Right ventricle myocardium inferior (tissue), 1 donor: ENCODE data around the gene ALOX15. TPM values are rescaled to one million over a fixed set of nuclear protein-coding genes. Genes with fewer than 3 reads are reported as not detected.
"Not testable (repeated sequence)": the region's sequence is repeated elsewhere in the genome, so short reads cannot be mapped to it uniquely, and the experiment has no call there.

ENCODE experiments used
- ATAC-seq: fragments of 200-7000 bp; cut with Tn5 transposase; one replicate; pipeline ENCODE4 v1.9.1; 2020; ENCODE audit warnings: mild to moderate bottlenecking, moderate library complexity
- DNase-seq: peaks from one replicate; pipeline ENCODE4 v3.0.0; 2021; ENCODE audit errors: missing footprints
- intact Hi-C: fragments of 100-400 bp; cut with DNase I; formaldehyde crosslinking; loops from one replicate; pipeline ENCODE4 v1.11.0; 2022
- total RNA-seq: library from RNA; stranded (reverse); fragmentation: NEBNext Ultra II Directional; extraction: Animal tissue kit (Norgen Biotek cat#: 25700); gene quantifications from one replicate; pipeline ENCODE4 v1.2.1, GENCODE V29; 2021
- donor health status: DM: no; HTN: yes; CAD: no; lungs with severe emphysema.

Gene ALOX15
- total RNA-seq, 1 donor from 2014 or later, result 0.19 TPM

- ATAC-seq, result no peak
- intact Hi-C loops, result loop anchor here (1.0 to 5.0 kb wide), 2 partner anchors 60 to 204 kb away; no protein-coding TSS in a partner anchor
- DNase-seq, result no peak
These were observed 14.7 kb downstream of the ALOX15 start for GRCh38 chr17:4626734-4627256.

- DNase-seq (peak; percentile 51), ATAC-seq (peak; percentile 53)
- intact Hi-C loops, result loop anchor here (5.0 kb wide), 1 partner anchor 203 kb away; no protein-coding TSS in a partner anchor
These were observed 16.3 kb downstream of the ALOX15 start for GRCh38 chr17:4625181-4625617.

GRCh38 chr17:4624451-4624911 lies 17.0 kb downstream of the ALOX15 start:
- intact Hi-C loops, result loop anchor here (5.0 kb wide), 1 partner anchor 37 kb away; no protein-coding TSS in a partner anchor
- ATAC-seq, DNase-seq: not testable (repeated sequence)

DNA sequence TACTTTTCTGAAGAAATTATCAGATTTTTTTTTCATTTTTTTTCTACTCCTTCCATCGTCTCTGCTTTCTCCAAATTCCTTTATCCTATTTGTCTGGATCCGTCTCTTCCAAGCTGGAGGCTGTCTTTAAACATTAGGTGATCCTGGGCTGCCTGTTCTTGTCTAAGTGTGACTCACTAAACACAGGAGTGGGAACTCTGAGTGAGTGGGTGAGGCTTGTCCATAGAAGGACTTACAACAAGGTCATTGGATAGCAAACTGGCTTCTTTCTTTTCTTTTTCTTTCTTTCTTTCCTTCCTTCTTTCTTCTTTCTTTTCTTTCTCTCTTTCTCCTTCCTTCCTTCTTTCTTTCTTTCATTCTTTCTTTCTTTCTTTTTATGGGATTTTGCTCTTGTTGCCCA lies 18.2 kb downstream of the ALOX15 start:
- DNase-seq (no peak), ATAC-seq (no peak)
- intact Hi-C loops, result loop anchor here (5.0 kb wide), 1 partner anchor 36 kb away; no protein-coding TSS in a partner anchor

GRCh38 chr17:4622375-4622774 lies 19.1 kb downstream of the ALOX15 start:
- intact Hi-C loops, result loop anchor here (5.0 kb wide), 1 partner anchor 35 kb away; no protein-coding TSS in a partner anchor
- DNase-seq, result no peak

DNA sequence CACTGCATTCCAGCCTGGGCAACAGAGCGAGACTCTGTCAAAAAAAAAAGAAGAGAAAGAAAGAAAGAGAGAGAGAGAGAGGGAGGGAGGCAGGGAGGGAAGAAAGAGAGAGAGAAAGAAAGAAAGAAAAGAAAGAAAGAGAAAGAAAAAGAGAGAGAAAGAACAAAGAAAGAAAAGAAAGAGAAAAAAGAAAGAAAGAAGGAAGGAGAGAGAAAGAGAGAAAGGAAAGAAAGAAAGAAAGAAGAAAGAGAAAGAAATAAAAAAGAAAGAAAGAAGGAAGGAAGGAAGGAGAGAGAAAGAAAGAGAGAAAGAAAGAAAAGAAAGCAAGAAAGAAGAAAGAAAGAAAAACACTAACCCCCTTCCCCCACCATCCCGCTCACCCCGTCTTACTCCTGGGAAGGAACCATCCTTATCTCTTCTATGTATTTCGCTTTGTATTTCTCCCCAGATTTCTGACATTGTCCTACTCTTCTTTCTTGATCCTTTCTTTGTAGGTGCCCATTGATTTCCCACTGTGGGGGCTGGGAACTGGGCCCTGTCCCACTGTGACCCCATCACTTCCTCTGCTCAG lies 20.9 kb downstream of the ALOX15 start:
- intact Hi-C loops, result loop anchor here (5.0 kb wide), 1 partner anchor 33 kb away; no protein-coding TSS in a partner anchor
- no peak for DNase-seq

More at GRCh38 chr17:4622375-4622774, 19.1 kb downstream of the ALOX15 start:
- no peak for ATAC-seq

DNA sequence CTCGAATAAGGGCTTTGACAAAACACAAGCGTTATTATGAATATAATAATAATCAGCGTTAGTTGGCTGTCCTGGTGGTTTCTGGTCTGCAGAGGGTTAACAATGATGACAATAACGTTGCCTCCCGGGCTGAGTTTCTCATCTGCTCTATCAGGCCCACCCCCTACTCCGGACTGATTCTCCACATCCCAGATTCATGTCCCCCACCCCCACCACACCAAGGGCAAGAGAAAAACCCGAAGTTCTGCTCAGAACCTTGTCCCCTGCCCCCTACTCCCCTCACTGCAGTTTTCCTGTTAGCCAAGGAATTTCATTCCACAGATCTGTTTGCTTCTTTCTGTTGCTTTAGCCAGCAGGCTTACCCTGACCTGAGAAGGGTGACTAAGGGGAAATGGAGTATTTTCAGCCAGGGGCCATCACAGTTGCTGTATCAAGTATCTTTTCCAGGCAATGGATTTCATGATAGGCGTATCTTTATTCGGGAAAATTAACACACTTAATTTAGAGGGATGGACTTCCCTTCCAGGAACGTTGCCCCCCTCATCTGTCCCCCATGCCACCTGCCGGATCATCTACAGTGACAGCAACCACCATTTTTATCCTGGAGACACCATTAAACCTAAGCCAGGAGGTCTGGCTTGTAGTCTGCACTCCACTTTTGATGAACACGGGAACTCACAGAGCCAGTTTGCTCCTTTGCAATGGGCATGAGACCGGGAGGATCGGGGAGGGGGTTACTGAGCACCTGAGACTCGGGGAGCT lies 23.7 kb downstream of the ALOX15 start:
- no peak for DNase-seq
- ATAC-seq, result no peak
- intact Hi-C loops, result no loop called here

More for the DNA sequence above, 20.9 kb downstream of the ALOX15 start:
- ATAC-seq, result no peak

DNA sequence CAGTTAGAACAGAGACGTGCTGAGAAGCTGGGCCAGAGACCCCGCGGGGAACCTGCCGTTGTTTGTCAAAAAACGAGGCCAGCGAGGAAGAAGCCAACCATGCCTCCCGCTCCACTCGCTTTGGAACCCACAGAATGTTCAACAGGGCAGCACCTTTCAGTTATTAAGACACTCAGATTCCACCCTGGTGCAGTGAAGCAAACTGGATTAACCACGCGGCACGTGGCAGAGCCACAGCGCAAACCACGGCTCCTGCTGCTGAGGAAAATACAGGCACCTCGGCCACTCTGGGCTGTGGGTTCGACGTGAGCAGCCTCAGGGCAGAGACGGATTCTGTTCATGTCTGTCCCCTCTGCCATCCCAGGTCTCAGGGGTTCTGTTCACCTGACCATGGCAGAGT lies 24.4 kb downstream of the ALOX15 start:
- intact Hi-C loops, result no loop called here
- ATAC-seq (no peak), DNase-seq (no peak)

- ATAC-seq, result no peak
- DNase-seq, result no peak
- intact Hi-C loops, result no loop called here
These were observed 25.0 kb downstream of the ALOX15 start for GRCh38 chr17:4616476-4616875.

DNA sequence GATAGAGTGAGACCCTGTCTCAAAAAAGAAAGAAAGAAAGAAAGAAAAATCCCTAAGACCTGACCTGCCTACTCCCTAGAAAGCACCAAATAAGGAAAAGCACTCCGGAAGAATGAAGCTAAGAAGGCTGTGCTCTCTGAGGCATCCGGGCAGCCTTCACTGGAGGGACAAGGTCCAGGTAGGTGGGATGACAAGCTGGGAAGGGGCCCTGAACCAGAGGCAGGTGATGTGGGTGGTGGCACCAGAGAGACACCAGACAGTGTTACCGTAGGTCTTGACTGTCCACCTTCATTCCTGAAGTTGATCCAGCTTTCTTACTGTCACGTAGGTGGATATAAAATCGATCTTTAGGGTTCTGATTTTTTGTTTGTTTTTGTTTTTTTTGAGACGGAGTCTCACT lies 30.8 kb downstream of the ALOX15 start:
- no peak for DNase-seq
- no peak for ATAC-seq
- intact Hi-C loops, result no loop called here

- DNase-seq (peak; percentile 30), ATAC-seq (no peak)
- intact Hi-C loops, result no loop called here
These were observed 31.3 kb downstream of the ALOX15 start for GRCh38 chr17:4610162-4610561.

- ATAC-seq, result no peak
- no peak for DNase-seq
- intact Hi-C loops, result loop anchor here (5.0 kb wide), 1 partner anchor 42 kb away; no protein-coding TSS in a partner anchor
These were observed 31.7 kb downstream of the ALOX15 start for GRCh38 chr17:4609761-4610160.

- intact Hi-C loops, result loop anchor here (5.0 kb wide), 1 partner anchor 40 kb away; no protein-coding TSS in a partner anchor
- DNase-seq (peak; percentile 85), ATAC-seq (peak; percentile 57)
These were observed 33.7 kb downstream of the ALOX15 start for GRCh38 chr17:4607773-4608187.

- intact Hi-C loops, result loop anchor here (5.0 kb wide), 1 partner anchor 40 kb away; no protein-coding TSS in a partner anchor
- ATAC-seq (peak; percentile 49), DNase-seq (peak; percentile 64)
These were observed 34.2 kb downstream of the ALOX15 start for GRCh38 chr17:4607261-4607741.

- DNase-seq (peak; percentile 80), ATAC-seq (peak; percentile 32)
- intact Hi-C loops, result loop anchor here (2.0 to 5.0 kb wide), 2 partner anchors 21 to 39 kb away; partner anchors contain the start of gene SMTNL2
These were observed 35.7 kb downstream of the ALOX15 start for GRCh38 chr17:4605826-4606225.

- intact Hi-C loops, result loop anchor here (2.0 to 5.0 kb wide), 2 partner anchors 20 to 37 kb away; partner anchors contain the start of gene SMTNL2
- not testable (repeated sequence) for ATAC-seq
- DNase-seq, result peak; percentile 62
These were observed 36.7 kb downstream of the ALOX15 start for GRCh38 chr17:4604736-4605135.

DNA sequence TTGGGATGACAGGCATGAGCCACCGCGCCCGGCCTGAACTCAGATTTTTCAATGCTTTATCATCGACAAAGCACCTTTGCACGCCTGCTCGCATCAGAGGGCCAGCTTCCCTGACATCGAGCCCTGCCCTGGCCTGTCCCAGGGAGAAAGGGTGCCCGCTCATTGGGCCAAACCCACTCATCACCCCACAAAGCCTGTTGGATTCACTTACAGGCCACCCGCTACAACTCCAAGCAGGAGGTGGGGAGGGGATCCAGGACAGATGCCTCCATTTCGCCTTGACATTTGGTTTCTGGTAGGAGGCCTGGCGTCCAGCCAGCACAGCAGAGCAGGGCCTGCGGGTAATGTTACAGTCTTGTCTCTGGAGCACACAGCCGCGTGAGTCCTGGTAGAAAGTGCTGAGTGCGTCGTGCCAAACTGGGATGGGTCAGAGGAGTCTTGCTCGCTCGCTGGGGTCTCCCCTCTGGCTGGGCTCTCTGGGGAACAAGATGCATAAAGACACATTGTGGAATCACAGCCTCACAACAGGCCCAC lies 37.3 kb downstream of the ALOX15 start:
- DNase-seq, result peak; percentile 92
- peak; percentile 47 for ATAC-seq
- intact Hi-C loops, result loop anchor here (2.0 kb wide), 1 partner anchor 19 kb away; the partner anchor contains the start of gene SMTNL2

GRCh38 chr17:4602041-4602440 lies 39.4 kb downstream of the ALOX15 start:
- ATAC-seq, result no peak
- intact Hi-C loops, result no loop called here
- no peak for DNase-seq

GRCh38 chr17:4601326-4601725 lies 40.2 kb downstream of the ALOX15 start:
- ATAC-seq (no peak), DNase-seq (no peak)
- intact Hi-C loops, result no loop called here
